Adipose tissue (tissue), 3 donors: Measurements from ENCODE around the gene C10orf90. TPM values are rescaled to one million over a fixed set of nuclear protein-coding genes. Genes with fewer than 3 reads are reported as not detected.

Experiments
- polyA plus RNA-seq, 3 donors: library from polyadenylated mRNA; stranded (reverse); fragments of 200-250 nt; gene quantifications; one replicate each; pipeline ENCODE4 v1.2.3, GENCODE V29; 2013
- donor health status: healthy with polysubstance abuse.
- donor health status: Bipolar disorder and iron deficiency.
- donor health status: healthy.

The C10orf90 gene
- polyA plus RNA-seq, 3 donors = 0.12 to 0.48 TPM; not detected in 1

Other genes starting within 250 kb of the C10orf90 start
- 10 to 100 TPM in 2 of 3 donors, 1 to 10 TPM in 1; 9.5 to 21.6 (median 21.5) TPM for gene DOCK1, start 234.7 kb upstream of the C10orf90 start, polyA plus RNA-seq